GM19239 (cell line): ENCODE results near the gene IL1RAPL2.
"Not testable (repeated sequence)": the region's sequence is repeated elsewhere in the genome, so short reads cannot be mapped to it uniquely, and the experiment has no call there.

Experiments used
- DNase-seq: peaks from one replicate; pipeline ENCODE4 v3.0.0; 2011; ENCODE audit warnings: low spot score; ENCODE audit not compliant: insufficient read length
- FAIRE-seq: peaks from 2 replicates; lab custom pipeline; 2011; peaks lifted over from hg19 to GRCh38; lab: Jason Lieb, UNC

IL1RAPL2 gene

GRCh38 chrX:104565791-104566680 lies at the start of gene IL1RAPL2:
IL1RAPL2 (plus strand) TSS chrX:104566199.
- FAIRE-seq (no peak), DNase-seq (peak; percentile 4)

DNA sequence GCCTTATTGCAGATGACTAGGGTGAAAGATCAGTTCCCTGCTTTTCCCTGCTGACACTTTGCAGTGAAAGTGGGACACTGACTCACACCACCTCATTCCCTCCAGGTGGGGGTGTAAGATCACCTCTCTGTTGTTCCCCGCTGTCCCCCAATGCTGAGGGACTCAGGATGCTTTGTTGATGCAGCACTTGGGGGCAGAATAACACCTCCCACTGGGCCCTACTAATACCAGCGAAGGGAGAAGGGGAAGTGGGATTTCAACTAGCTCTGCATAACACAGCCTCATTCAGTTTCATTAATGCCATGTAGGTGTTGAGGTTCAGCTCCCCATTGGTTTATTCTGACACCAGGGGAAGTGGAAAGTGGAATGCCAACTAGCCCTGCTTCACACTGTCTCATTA lies 43.6 kb upstream of the IL1RAPL2 start:
- FAIRE-seq (no peak), DNase-seq (no peak)

DNA sequence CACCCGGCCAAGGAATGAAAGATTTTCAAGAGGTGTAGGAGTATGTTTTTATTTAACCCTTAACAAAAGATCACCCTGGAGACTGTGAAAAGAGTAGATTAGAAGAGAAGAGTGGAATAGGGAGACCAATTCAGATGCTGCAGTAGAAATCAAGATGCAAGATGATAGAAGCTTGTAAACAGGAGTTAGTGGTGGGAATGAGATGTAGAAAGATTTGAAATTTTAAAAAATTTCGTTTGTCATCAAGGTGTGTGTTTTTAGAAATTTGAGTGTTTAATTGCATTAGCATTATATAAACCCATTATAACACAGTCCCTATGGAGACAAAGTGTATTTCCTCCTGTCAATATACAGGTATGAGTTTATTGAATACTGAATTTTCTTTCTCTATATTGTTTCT lies 42.1 kb upstream of the IL1RAPL2 start:
- no peak for DNase-seq
- no peak for FAIRE-seq

GRCh38 chrX:104539081-104539480 lies 26.9 kb upstream of the IL1RAPL2 start:
- FAIRE-seq (no peak), DNase-seq (no peak)

DNA sequence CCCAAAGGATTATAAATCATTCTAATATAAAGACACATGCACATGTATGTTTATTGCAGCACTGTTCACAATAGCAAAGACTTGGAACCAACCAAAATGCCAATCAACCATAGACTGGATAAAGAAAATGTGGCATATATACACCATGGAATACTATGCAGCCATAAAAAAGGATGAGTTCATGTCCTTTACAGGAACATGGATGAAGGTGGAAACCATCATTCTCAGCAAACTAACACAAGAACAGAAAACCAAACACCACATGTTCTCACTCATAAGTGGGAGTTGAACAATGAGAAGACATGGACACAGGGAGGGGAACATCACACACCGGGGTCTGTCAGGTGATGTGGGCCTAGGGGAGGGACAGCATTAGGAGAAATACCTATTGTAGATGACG lies 23.6 kb upstream of the IL1RAPL2 start:
- not testable (repeated sequence) for FAIRE-seq, DNase-seq

DNA sequence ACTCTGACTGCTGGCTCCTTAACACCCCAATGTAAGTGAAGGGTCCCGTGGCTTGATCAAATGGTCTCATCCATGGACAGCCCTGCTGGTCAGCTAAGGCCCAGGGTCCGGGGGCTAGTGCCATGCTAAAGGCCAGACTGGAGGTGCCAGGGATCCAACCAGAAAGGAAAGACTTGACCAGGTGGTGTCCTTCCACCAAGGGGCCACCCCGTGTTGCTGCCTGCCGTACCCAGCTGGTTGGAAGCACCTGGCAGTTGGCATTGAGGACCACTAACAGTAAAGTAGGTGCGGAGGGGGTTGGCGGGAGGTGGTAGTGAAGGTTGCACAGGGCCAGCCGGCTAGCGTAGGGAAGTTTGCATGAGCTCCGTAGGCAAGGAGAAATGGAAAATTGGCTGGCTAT lies 1.7 kb upstream of the IL1RAPL2 start:
- DNase-seq (no peak), FAIRE-seq (no peak)

- FAIRE-seq = no peak
- no peak for DNase-seq
Observed at GRCh38 chrX:104564921-104565703, 887 bp upstream of the IL1RAPL2 start.

- no peak for FAIRE-seq
- DNase-seq = no peak
Observed at GRCh38 chrX:104566681-104567501, 892 bp downstream of the IL1RAPL2 start.

- no peak for DNase-seq
- FAIRE-seq = no peak
Observed at GRCh38 chrX:104567506-104567905, 1.5 kb downstream of the IL1RAPL2 start.

- DNase-seq (no peak), FAIRE-seq (no peak)
Observed at GRCh38 chrX:104568304-104568915, 2.4 kb downstream of the IL1RAPL2 start.

GRCh38 chrX:104618106-104618895 lies 52.3 kb downstream of the IL1RAPL2 start:
- FAIRE-seq = no peak

DNA sequence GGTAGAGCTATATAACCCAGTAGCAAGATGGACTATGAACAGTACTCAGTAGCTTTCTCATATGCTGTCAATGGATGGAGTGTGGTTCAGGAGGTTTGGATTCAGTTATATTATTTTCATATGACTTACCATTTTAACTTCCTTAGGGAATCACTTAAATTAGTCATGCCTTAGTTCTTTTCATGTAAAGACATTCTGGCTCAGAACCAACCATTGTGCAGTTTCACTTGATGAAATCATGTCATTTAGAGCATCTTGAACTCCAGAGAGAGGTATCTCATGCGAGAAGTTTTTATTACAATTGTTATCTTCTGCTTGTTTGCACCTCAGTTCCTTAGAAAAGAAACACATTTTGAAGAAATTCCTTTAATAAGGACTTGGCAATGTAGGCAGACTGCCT lies 55.8 kb downstream of the IL1RAPL2 start:
- FAIRE-seq (no peak), DNase-seq (no peak)

More at GRCh38 chrX:104618106-104618895, 52.3 kb downstream of the IL1RAPL2 start:
- DNase-seq = no peak

GRCh38 chrX:104641176-104641575 lies 75.2 kb downstream of the IL1RAPL2 start:
- no peak for DNase-seq
- no peak for FAIRE-seq

GRCh38 chrX:104647084-104647483 lies 81.1 kb downstream of the IL1RAPL2 start:
- FAIRE-seq = no peak
- DNase-seq = no peak

DNA sequence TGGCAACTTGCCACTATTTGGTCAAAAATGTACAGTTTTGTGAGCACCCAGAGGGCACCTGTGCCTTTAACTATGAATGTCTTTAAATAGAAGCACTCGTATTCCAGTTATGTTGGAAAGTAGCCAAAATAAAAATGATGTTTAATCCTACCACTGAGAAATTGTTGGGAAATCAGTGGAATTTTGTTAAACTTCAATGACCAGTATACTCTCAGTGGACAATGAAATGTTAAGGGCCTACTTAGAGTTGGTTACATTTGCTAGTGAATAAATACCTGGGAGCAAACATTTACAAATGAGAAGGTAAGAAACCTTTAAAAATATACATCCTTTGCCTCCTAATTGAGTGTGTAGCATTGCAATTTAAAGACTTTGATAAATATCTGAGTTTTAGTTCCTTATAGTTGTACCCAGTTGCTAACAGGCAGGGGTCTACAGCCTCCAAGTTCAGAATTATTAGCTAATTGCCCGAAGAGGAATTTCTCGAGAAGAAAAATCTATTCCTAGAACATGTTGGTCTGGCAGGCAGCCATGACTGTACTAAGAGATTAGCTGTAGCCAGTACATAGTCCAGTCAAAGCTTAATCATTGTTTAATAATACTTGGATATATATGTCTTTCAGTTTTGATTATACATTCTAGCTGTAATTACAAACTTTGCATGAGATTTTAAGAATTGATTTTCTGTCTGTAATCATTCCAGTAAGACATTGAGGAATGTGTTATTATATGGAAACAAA lies 93.2 kb downstream of the IL1RAPL2 start:
- DNase-seq (no peak), FAIRE-seq (no peak)

DNA sequence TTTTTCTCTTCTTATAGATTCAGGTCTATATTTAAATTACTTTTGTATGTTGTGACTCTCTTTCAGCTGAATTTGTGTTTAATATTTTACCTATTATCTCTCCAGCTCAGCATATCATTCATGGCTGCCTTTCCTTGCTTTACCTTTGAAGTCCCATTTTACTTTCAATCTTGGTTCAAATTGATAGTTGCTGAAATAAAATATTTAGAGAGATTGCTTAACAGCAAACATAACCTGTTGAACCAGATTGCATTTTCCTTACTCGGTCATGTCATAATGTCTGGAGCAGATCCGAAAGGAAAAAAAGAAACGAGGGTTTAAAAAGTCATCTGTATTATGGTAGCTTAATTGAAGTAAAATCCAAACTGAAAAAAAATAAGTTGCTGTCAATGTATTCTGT lies 94.1 kb downstream of the IL1RAPL2 start:
- FAIRE-seq = no peak
- DNase-seq = no peak

DNA sequence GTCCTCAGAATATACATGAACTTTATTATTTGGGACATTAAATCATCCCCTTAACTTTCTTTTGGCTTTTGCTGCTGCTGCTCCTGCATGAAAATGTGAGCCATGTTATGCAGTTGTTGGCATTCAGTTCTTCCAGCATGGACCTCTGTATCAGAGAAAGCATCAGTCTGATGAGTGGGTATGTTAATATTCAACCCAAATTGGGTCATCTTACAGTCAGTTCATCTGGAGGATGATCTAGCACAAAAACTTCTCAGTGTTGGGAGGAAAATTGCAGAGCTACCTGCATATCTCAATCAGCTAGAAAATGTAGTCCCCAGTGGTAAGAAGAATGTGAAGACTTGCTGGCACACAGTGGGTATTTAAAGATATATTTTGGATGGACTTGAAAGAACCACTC lies 96.7 kb downstream of the IL1RAPL2 start:
- FAIRE-seq = no peak
- DNase-seq = no peak

DNA sequence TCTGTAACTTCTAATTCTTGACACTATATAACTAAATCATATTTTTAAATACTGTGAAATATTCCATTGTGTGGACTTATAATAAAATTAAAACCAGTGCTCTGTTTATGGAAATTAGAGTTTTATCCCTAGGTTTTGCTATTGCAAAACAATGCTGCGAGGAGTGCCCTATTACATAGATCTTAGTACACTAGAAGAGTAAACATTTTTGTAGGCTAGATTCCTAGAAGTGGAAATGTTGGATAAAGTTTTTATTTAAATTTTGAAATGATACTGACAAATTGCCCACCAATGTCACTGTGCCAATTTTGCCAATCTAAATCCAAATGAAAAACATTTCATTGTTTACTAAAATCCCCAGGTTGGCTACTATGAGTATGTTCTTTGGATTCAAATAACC lies 99.7 kb downstream of the IL1RAPL2 start:
- DNase-seq (no peak), FAIRE-seq (no peak)

GRCh38 chrX:104668550-104668949 lies 102.6 kb downstream of the IL1RAPL2 start:
- DNase-seq (no peak), FAIRE-seq (no peak)
